PFSK-1 (cell line): ENCODE data around the gene AP2A2.

Experiments used
- POLR2AphosphoS5 ChIP-seq: IDR thresholded peaks from 2 replicates; pipeline ENCODE4 v1.6.1; 2012; ENCODE audit warnings: low read depth, mild to moderate bottlenecking, control low read depth, low read length, moderate library complexity
- REST ChIP-seq, 2 experiments: IDR thresholded peaks; 2 replicates each; pipeline versions ENCODE4 v1.6.1 to v1.8.0; 2011 to 2012; ENCODE audit warnings: low read depth in 2 of 2, low read length in 2 of 2, control low read depth in 1 of 2, inconsistent platforms in 1 of 2, mild to moderate bottlenecking in 1 of 2, moderate library complexity in 1 of 2; ENCODE audit not compliant: insufficient read depth in 1 of 2
- SIN3A ChIP-seq: IDR thresholded peaks from 2 replicates; pipeline ENCODE4 v1.6.1; 2012; ENCODE audit warnings: mild to moderate bottlenecking, low read length, moderate library complexity, borderline replicate concordance; ENCODE audit not compliant: insufficient read depth
- TAF1 ChIP-seq: IDR thresholded peaks from 2 replicates; pipeline ENCODE4 v1.6.1; 2012; ENCODE audit warnings: low read length, control low read depth, borderline replicate concordance; ENCODE audit not compliant: insufficient read depth

GRCh38 chr11:973237-973636, 47.6 kb downstream of the AP2A2 start:
- no peak for TF ChIP-seq SIN3A
- no peak for TF ChIP-seq TAF1
- no peak for TF ChIP-seq POLR2AphosphoS5
- no peak for TF ChIP-seq REST (IDR thresholded peaks at IDR 0.05; ENCODE audit: insufficient read depth in 1 of 2, low read depth in 2 of 2, low read length in 2 of 2)
